Cardiac fibroblast (primary cell): ENCODE results near the gene RAB3IL1.

Experiments used
- DNase-seq, 2 donors: peaks; one replicate each; pipeline versions ENCODE4 v3.0.0 to v3.0.0-alpha.2; 2010; ENCODE audit warnings: low read depth in 2 of 2
- H3K4me3 ChIP-seq, 2 donors: replicated peaks in 1 of 2; 1 replicate in 1 of 2; 2 replicates in 1 of 2; pipeline ENCODE4 v1.5.1; 2011; ENCODE audit warnings: low read depth in 2 of 2, low read length in 2 of 2, mild to moderate bottlenecking in 2 of 2, moderate library complexity in 1 of 2
- TF ChIP-seq, protein P1 (sequence below): IDR thresholded peaks from one replicate; pipeline ENCODE4 v1.5.1; 2011; ENCODE audit warnings: low read depth, mild to moderate bottlenecking, low read length, inconsistent platforms

Gene RAB3IL1

DNA sequence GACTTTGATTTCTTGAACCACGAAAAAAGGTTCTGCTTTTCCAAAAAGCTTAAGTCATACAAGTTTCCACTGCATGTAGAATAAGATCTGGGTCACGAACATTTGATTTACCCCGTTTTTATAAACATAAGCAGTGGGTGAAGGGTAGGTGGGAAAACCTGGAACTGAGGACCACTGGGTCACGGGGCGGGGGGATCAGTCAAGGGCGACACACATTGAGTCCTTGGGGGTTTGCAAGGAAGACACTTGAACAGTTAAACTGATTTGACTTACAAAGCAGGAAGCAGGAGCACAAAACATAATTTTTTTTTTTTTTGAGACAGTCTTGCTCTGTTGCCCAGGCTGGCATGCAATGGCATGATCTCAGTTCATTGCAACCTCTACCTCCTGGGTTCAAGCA is 36.9 kb downstream of the RAB3IL1 start:
- TF ChIP-seq, protein P1, sequence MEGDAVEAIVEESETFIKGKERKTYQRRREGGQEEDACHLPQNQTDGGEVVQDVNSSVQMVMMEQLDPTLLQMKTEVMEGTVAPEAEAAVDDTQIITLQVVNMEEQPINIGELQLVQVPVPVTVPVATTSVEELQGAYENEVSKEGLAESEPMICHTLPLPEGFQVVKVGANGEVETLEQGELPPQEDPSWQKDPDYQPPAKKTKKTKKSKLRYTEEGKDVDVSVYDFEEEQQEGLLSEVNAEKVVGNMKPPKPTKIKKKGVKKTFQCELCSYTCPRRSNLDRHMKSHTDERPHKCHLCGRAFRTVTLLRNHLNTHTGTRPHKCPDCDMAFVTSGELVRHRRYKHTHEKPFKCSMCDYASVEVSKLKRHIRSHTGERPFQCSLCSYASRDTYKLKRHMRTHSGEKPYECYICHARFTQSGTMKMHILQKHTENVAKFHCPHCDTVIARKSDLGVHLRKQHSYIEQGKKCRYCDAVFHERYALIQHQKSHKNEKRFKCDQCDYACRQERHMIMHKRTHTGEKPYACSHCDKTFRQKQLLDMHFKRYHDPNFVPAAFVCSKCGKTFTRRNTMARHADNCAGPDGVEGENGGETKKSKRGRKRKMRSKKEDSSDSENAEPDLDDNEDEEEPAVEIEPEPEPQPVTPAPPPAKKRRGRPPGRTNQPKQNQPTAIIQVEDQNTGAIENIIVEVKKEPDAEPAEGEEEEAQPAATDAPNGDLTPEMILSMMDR, result no peak
- no peak overlapping the region for H3K4me3 ChIP-seq
- DNase-seq, result no peak

DNA sequence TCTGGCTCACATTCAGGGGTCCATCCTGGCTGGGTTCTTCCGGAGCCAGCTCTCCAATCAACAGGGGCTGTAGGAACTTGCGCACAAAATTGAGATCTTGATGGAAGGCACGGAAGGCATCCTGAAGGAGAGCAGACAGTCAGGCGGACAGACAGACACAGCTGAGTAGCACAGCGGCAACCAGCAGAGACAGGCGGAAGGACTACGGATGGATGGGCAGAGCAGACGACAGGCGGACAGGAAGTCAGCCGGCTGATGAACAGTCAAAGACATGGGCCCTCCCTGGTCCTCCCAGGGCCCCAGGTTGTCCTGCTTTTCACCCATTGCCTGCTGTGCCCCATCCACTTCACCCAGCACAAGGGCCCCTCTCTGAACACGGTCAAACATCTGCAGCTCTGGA is 37.3 kb downstream of the RAB3IL1 start:
- DNase-seq, result no peak
- no peak overlapping the region for H3K4me3 ChIP-seq
- TF ChIP-seq, protein P1, result no peak

DNA sequence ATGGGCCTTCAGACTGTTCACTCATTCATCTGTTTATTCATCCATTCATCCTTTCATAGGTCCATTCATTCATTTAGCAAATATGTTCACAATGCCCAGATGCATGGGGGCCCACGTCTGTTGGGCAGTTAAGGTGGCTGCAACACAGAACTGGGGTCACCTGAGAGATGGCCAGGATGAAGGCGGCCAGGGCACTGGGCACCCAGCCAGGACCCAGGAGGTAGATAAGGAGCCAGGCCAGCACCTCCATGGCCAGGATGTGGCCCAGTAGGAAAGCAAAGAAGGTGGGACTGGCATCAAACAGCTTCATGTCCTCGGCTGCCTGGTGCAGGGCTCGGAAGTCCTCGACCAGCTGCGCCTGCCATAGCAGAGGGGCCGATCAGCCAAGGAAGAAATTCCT is 38.2 kb downstream of the RAB3IL1 start:
- H3K4me3 ChIP-seq, result no peak overlapping the region
- TF ChIP-seq, protein P1, result no peak
- no peak for DNase-seq

DNA sequence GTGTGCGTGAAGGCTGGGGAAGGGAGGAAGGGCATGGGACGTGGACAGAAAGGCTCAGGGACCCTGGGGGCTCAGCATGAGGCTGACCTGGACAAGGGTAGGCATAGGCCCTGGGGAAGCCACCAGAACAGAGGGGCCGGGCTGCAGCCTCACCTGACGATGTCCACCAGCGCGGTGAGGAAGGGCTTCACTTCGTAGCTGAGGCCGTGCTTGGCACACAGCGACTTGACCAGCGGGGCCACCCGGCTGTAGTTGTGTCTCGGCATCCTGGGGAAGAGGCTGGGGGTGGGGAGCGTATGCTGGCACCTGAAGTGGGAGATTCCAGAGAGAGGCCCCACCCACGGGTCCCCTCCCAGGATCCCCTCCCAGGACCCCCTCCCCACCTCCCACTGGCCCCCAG is 41.7 kb downstream of the RAB3IL1 start:
- no peak for DNase-seq
- no peak overlapping the region for H3K4me3 ChIP-seq
- TF ChIP-seq, protein P1, result no peak

DNA sequence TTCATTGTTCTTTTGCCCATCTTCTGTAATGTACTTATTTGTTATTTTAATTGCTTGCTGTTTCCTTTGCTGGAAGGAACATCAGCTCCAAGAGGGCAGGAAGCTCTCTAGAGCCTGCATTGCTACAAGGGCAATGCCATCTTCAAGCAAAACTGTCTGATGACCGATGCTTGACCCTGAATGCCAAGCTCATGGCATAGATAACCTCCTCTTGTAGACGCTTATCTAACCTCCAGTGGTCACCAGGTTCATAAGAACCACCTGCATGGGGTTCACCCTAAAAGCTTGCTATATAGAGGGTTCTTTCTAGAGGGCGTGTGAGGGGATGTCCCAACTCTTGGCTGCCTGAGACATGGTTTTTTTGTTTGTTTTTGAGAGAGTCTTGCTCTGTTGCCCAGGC is 42.5 kb downstream of the RAB3IL1 start:
- no peak for DNase-seq
- H3K4me3 ChIP-seq, result no peak overlapping the region
- TF ChIP-seq, protein P1, result no peak

DNA sequence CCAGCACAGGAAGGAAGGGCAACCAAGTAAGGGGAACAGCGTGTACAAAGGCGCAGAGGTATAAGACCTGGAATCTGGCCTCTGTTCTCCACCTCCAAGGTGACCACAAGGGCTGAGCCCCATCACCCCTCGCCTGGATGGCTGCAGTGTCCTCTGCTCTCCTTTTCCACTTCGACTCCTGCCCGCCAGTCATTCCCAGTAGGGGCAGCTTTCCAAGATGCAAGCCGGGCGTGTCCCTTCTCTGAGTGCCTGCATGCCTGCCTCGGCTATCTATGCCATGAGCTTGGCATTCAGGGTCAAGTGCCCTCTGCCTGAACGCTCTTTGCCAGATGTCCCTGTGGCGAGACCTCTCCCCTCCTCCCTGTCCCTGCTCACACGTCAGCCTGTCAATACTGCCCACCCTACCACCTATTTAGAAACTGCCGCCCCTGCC is 43.0 kb downstream of the RAB3IL1 start:
- no peak for DNase-seq
- TF ChIP-seq, protein P1, result no peak
- H3K4me3 ChIP-seq, result no peak overlapping the region
